Caco-2 (cell line): ENCODE measurements around the gene MAGEB5. TPM values are rescaled to one million over a fixed set of nuclear protein-coding genes. Genes with fewer than 3 reads are reported as not detected.

Source experiments
- BruUV-seq: library from RNA; stranded (reverse); fragments of 400-500 nt; replicated peaks from 2 replicates; lab custom pipeline; 2021; lab: Mats Ljungman, UMichigan
- CTCF ChIA-PET: fragments of 300-600 bp; sonication (Branson Sonifier 250); formaldehyde crosslinking; loops from one replicate; lab custom pipeline; 2022; ENCODE audit warnings: antibody characterized with exemption; lab: Charles Lee
- POLR2A ChIA-PET: fragments of 300-600 bp; sonication (Branson Sonifier 250); formaldehyde crosslinking; loops from one replicate; lab custom pipeline; 2022; ENCODE audit warnings: antibody characterized with exemption; lab: Charles Lee
- DNase-seq, 2 experiments: peaks; one replicate each; pipeline versions ENCODE4 v3.0.0 to v3.0.0-alpha.2; 2020 to 2022
- H3K27me3 ChIP-seq: replicated peaks from 2 replicates; pipeline ENCODE4 v1.6.0; 2011; ENCODE audit warnings: low read length; ENCODE audit not compliant: control insufficient read depth, insufficient read depth
- H3K36me3 ChIP-seq: 2 replicates; pipeline ENCODE4 v1.5.1; 2011; ENCODE audit warnings: low read length; ENCODE audit not compliant: control insufficient read depth, insufficient read depth
- H3K4me1 ChIP-seq: fragments of 250-450 bp; sonication (Bioruptor Pico); 2 replicates; pipeline ENCODE4 v1.5.1; 2020; ENCODE audit warnings: mild to moderate bottlenecking
- H3K4me3 ChIP-seq: 2 replicates; pipeline ENCODE4 v1.5.1; 2011; ENCODE audit warnings: low read depth, mild to moderate bottlenecking, control low read depth, low read length
- H3K9me3 ChIP-seq: fragments of 250-450 bp; sonication (Bioruptor Pico); 2 replicates; pipeline ENCODE4 v1.5.1; 2020; ENCODE audit warnings: mild to moderate bottlenecking, moderate library complexity
- H3K27ac Mint-ChIP-seq: one replicate; pipeline ENCODE4 v1.8.0; 2022; ENCODE audit warnings: mixed read lengths; ENCODE audit not compliant: unreplicated experiment
- H3K27me3 Mint-ChIP-seq: one replicate; pipeline ENCODE4 v1.8.0; 2022; ENCODE audit warnings: mixed read lengths; ENCODE audit not compliant: insufficient read depth, unreplicated experiment
- H3K36me3 Mint-ChIP-seq: one replicate; pipeline ENCODE4 v1.8.0; 2022; ENCODE audit warnings: mild to moderate bottlenecking, mixed read lengths; ENCODE audit not compliant: insufficient read depth, unreplicated experiment
- H3K4me1 Mint-ChIP-seq: one replicate; pipeline ENCODE4 v1.8.0; 2022; ENCODE audit warnings: low read depth, mixed read lengths; ENCODE audit not compliant: unreplicated experiment
- H3K4me3 Mint-ChIP-seq: one replicate; pipeline ENCODE4 v1.8.0; 2022; ENCODE audit warnings: mild to moderate bottlenecking, moderate library complexity, mixed read lengths; ENCODE audit not compliant: unreplicated experiment
- H3K9me3 Mint-ChIP-seq: one replicate; pipeline ENCODE4 v1.8.0; 2022; ENCODE audit warnings: mixed read lengths; ENCODE audit not compliant: unreplicated experiment
- CTCF ChIP-seq, 2 experiments: fragments of 200-600 bp in 1 of 2; IDR thresholded peaks; 1 replicate in 1 of 2; 2 replicates in 1 of 2; pipeline versions ENCODE4 v1.5.1 to v1.8.0; 2011 to 2022; ENCODE audit warnings: antibody characterized with exemption in 1 of 2, control low read depth in 1 of 2, inconsistent platforms in 1 of 2, low read depth in 1 of 2, low read length in 1 of 2, mild to moderate bottlenecking in 1 of 2, moderate library complexity in 1 of 2; ENCODE audit not compliant: insufficient read depth in 1 of 2, severe bottlenecking in 1 of 2, unreplicated experiment in 1 of 2
- intact Hi-C: fragments of 100-400 bp; cut with micrococcal nuclease; formaldehyde crosslinking; loops from one replicate; pipeline ENCODE4 v1.10.0; 2022; ENCODE audit not compliant: unreplicated experiment
- total RNA-seq: library from RNA; stranded (reverse); gene quantifications from 2 replicates; pipeline ENCODE4 v1.2.3, GENCODE V29; 2022

The MAGEB5 gene
- total RNA-seq, 1 experiment from 2014 or later = not detected

GRCh38 chrX:26208012-26208411, 8.0 kb upstream of the MAGEB5 start:
- no TSS peak for BruUV-seq
- H3K4me1 Mint-ChIP-seq = no peaks in the 10 kb centered on the region
- DNase-seq = no peak
- intact Hi-C loops = no loop called here
- Histone ChIP-seq H3K4me1 (no peaks in the 10 kb centered on the region), H3K36me3 (no peaks in the 10 kb centered on the region), H3K9me3 (no peaks in the 10 kb centered on the region), H3K27me3 (no peaks in the 10 kb centered on the region), H3K4me3 (no peak overlapping the region)
- no peak for TF ChIP-seq CTCF (IDR thresholded peaks at IDR 0.05; ENCODE audit: insufficient read depth in 1 of 2, low read depth in 1 of 2, low read length in 1 of 2, severe bottlenecking in 1 of 2, unreplicated experiment in 1 of 2)
- H3K27me3 Mint-ChIP-seq = peaks cover under 1% of the 10 kb centered on the region
- no peaks in the 10 kb centered on the region for H3K36me3 Mint-ChIP-seq
- ChIA-PET POLR2A (no interaction called here), CTCF (no interaction called here)
- H3K9me3 Mint-ChIP-seq = peaks cover 4% of the 10 kb centered on the region
- H3K27ac Mint-ChIP-seq = no peak overlapping the region
- no peak overlapping the region for H3K4me3 Mint-ChIP-seq

- H3K27me3 Mint-ChIP-seq = no peaks in the 10 kb centered on the region
- intact Hi-C loops = no loop called here
- no peak overlapping the region for H3K27ac Mint-ChIP-seq
- BruUV-seq = no TSS peak
- H3K4me3 ChIP-seq = no peak overlapping the region
- no peaks in the 10 kb centered on the region for H3K36me3 Mint-ChIP-seq
- ChIA-PET POLR2A (no interaction called here), CTCF (no interaction called here)
- no peaks in the 10 kb centered on the region for H3K9me3 Mint-ChIP-seq
- no peak overlapping the region for H3K4me3 Mint-ChIP-seq
- H3K27me3 ChIP-seq = no peaks in the 10 kb centered on the region
- H3K36me3 ChIP-seq = no peaks in the 10 kb centered on the region
- H3K9me3 ChIP-seq = no peaks in the 10 kb centered on the region
- H3K4me1 ChIP-seq = no peaks in the 10 kb centered on the region
- no peak for DNase-seq
- H3K4me1 Mint-ChIP-seq = no peaks in the 10 kb centered on the region
- TF ChIP-seq CTCF (IDR thresholded peaks at IDR 0.05; ENCODE audit: insufficient read depth in 1 of 2, low read depth in 1 of 2, low read length in 1 of 2, severe bottlenecking in 1 of 2, unreplicated experiment in 1 of 2) = no peak
Observed at GRCh38 chrX:26219351-26219750, 3.4 kb downstream of the MAGEB5 start.

GRCh38 chrX:26234177-26234576, 18.2 kb downstream of the MAGEB5 start:
- ChIA-PET CTCF (no interaction called here), POLR2A (no interaction called here)
- H3K36me3 ChIP-seq = no peaks in the 10 kb centered on the region
- H3K4me3 ChIP-seq = no peak overlapping the region
- Mint-ChIP-seq H3K4me1 (no peaks in the 10 kb centered on the region), H3K36me3 (no peaks in the 10 kb centered on the region), H3K27me3 (no peaks in the 10 kb centered on the region), H3K27ac (no peak overlapping the region), H3K4me3 (no peak overlapping the region), H3K9me3 (no peaks in the 10 kb centered on the region)
- no peaks in the 10 kb centered on the region for H3K9me3 ChIP-seq
- TF ChIP-seq CTCF (IDR thresholded peaks at IDR 0.05; ENCODE audit: insufficient read depth in 1 of 2, low read depth in 1 of 2, low read length in 1 of 2, severe bottlenecking in 1 of 2, unreplicated experiment in 1 of 2) = no peak
- intact Hi-C loops = no loop called here
- no peak for DNase-seq
- no peaks in the 10 kb centered on the region for H3K4me1 ChIP-seq
- BruUV-seq = no TSS peak
- no peaks in the 10 kb centered on the region for H3K27me3 ChIP-seq
